NCI-H446 (cell line): ENCODE results near the gene ART1.

ENCODE experiments used
- DNase-seq, 2 experiments: peaks; one replicate each; lab custom pipeline; 2025; lab: John Stamatoyannopoulos, UW

ART1 gene

DNA sequence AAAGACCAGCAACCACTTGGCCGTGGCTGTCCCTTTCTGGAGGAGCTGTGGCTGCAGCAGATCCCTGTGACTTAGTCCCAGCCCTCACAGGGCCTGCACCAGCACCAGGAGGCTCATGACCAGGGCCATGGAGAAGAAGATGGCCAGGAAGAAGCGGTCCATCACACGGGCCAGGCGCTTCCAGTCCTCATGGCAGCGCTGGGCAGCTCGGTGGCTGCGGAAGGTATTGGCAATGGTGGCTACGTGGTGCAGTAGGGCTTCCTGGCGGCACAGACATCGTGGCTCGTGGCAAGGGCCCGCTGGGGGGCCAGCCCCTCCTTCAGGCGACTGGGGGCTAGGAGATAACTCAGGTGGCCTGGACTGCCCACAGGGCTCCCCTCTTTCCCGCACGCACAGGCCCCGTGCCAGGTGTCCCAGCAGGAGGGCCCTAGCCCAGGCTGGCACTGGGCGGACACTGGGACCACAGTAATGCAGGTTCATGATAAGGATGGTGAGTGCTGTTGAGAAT is 21.1 kb downstream of the ART1 start:
- no peak for DNase-seq

- DNase-seq: no peak
Measured at GRCh38 chr11:3667149-3668035, 22.5 kb downstream of the ART1 start.

GRCh38 chr11:3669128-3669527 is 24.2 kb downstream of the ART1 start:
- DNase-seq: no peak

DNA sequence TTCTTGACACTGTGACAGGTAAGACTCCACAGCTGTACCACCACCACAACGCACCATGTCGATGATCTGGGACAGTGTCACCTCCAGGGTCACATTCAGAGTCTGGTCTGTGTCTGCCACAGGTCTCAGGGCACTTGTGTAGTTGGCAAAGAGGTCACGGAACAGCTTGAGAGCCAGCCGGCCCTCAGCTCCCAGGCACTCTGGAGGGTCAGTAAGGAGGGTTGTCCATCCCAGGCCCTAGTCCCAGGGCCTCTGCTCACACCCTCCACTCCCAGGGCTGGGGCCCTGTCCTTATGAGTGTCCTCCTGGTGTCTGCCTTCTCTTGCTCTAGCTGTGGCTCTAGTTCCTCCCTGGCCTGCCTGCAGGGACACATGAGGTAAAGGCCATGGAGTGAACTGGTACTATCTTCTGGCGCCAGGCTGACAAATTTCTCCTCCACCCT is 24.8 kb downstream of the ART1 start:
- no peak for DNase-seq

GRCh38 chr11:3671334-3672254 is 26.7 kb downstream of the ART1 start, which contains the start of gene CHRNA10:
Gene CHRNA10 (minus strand): TSS chr11:3671384. CDS start chr11:3671312, 72 bp downstream.
- DNase-seq: no peak

GRCh38 chr11:3674189-3674588 is 29.3 kb downstream of the ART1 start:
- DNase-seq: no peak

DNA sequence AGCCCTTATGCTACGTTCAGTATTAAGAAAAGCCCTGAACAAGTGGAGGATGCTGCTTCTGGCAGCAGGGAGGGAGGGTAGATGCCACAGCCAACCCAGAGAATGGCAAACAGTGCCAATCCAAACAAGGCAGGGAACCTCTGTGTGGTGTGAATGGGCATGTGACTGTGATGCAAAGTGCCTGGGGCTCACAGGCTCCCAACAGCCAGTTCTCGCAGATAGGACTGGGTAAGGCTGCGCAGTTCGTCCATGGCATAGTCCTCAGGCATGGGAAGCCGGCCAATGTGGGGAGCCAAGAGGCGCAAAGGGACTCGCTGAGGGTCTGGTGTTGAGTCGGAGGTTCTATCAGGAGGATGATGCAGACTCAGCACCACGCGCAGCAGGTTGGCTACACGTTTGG is 31.0 kb downstream of the ART1 start:
- no peak for DNase-seq

- DNase-seq: no peak
Measured at GRCh38 chr11:3679077-3679476, 34.1 kb downstream of the ART1 start.

DNA sequence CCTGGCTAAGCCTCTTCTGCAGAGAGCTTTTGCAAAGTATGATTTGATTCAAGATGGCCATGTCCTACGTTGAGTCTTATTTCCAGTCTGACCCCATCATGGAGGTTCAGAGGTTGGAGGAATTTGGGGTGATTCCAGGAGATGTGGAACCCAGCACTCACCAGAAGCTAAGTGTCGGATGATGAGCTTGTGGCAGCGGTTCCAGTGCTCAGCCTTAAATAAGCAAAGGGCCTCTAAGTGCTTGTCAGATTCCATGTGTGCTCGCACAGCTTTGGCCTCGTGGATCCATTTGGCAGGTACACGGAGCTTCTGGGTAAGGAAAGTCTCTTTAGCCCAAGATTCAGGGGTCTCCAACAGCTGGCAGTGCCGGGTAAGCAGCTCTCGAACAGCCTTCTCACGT is 38.1 kb downstream of the ART1 start:
- DNase-seq: no peak

DNA sequence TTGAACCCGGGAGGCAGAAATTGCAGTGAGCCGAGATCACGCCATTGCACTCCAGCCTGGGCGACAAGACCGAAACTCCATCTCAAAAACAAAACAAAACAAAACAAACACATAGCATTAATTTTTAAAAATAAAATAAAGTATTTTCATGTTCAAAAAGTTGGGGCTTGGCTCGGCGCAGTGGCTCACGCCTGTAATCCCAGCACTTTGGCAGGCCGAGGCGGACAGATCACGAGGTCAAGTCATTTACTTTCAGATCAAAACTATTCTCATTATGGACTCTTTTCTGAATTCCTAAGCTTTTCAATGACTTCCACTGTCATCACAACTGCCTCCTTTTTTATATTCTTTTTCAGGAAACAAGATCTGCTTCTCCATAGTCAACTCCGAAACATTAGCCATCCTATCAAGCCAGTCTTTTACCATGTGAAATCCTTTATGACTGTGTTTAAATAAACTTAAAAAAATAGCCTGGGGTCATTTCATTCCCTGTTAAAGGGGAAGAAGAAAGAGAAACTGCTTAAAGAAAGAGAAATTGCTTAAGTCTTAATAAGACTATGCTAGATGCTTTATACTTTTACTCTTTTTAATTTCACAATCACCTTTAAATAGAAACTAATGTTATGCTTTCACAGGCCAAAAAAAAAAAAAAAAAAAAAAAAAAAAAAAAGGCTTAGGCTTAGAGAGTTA is 39.3 kb downstream of the ART1 start:
- DNase-seq: no peak

- no peak for DNase-seq
Measured at GRCh38 chr11:3684819-3685172, 39.9 kb downstream of the ART1 start.

DNA sequence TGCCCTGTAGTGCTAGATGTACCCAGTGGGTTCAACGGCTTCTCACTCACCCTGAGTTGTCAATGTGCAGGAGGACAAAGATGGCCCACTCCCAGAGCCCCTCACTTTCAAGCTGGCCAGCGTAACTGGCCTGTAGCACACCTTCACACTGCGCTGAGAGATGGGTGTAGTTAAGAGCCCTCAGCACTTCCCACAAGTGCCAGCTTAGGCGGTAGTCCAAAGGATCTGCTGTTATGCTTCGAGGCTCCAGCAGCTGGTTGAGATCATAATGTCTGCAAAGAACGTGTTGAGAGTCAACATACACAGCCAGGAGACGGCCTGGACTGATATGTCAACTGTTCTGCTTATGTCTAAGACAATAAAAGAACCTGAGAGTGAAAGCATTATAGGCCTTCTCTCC is 41.0 kb downstream of the ART1 start:
- no peak for DNase-seq

DNA sequence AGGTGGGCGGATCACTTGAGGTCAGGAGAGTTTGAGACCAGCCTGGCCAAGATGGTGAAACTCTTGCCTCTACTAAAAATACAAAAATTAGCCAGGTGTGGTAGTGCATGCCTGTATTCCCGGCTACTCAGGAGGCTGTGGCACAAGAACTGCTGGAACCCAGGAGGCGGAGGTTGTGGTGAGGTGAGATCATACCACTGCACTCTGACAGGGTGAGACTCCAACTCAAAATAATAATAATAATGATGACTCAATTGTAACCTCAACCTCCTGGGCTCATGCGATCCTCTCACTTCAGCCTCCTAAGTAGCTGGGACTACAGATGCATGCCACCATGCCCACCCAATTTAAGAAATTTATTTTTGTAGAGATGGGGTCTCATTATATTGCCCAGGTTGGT is 41.8 kb downstream of the ART1 start:
- DNase-seq: no peak

DNA sequence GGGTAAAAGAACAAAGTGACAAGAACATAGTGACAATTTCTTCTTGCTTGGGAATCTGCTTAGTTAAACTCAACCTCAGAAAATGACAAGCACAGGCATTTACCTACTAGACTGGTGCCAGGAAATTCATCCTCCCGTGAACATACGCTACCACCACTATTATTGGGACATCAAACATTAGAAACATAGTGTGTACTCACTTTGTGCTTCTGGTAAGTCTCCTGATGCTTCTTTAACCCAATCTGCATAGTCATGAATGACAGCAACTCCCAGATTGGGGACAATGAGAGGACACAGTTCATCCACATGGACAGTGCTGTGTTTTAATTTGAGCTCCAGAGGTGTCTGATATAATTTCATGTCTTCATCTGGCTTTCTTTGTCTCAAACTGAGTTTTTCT is 55.5 kb downstream of the ART1 start:
- DNase-seq: no peak

GRCh38 chr11:3700910-3701309 is 56.0 kb downstream of the ART1 start:
- DNase-seq: no peak

DNA sequence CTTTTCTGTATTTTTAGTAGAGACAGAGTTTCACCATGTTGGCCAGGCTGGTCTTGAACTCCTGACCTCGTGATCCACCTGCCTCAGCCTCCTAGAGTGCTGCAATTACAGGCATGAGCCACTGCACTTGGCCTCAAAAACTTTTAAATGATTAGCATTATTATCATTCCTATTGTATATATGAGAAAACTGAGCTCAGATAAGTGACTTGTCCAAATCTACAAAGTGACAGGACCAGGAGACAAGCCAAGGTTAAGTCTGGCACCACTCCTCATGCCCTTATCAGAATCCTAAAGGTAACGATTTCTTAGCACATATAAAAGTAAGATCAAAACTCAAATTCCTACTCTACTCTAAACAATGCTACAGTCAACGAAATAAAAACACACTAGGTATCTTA is 58.5 kb downstream of the ART1 start:
- DNase-seq: no peak

GRCh38 chr11:3707176-3707575 is 62.2 kb downstream of the ART1 start:
- no peak for DNase-seq

- no peak for DNase-seq
Measured at GRCh38 chr11:3709977-3710376, 65.0 kb downstream of the ART1 start.

DNA sequence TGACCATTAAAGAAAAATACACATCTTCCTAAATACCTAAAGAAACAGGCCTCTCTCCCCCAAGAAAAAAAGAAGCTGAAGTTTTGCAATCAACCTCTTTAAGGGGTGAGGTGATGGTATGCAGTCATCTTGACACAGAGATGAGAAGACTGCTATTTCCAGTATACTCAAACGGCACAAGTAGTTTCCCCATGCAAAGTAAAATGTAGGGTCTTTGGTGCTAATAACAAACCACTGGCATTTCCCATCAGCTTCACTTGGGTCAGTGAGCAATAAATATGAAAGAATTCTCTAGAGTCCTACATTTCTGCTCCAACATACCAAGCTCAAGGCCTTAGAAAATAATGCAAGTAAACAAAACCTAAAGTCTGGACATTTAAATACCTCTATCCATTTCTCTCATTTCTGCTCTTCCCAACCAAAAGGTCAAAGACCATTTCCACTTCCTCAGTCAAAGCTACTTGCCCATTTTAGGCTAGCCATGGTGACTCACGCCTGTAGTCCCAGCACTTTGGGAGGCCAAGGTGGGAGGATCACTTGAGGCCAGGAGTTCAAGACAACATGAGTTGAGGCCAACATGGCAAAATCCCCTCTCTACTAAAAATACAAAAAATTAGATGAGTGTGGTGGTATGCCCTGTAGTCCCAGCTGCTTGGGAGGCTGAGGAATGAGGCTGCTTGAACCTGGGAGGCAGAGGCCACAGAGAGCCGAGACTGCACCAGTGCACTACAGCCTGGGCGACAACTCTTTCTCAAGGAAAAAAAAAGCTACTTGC is 65.7 kb downstream of the ART1 start:
- no peak for DNase-seq

GRCh38 chr11:3712274-3712673 is 67.3 kb downstream of the ART1 start:
- no peak for DNase-seq
